IMR-90 (cell line): ENCODE measurements around the gene SORBS1.

Source experiments
- BHLHE40 ChIP-seq: fragments of 150-350 bp; IDR thresholded peaks from 2 replicates; pipeline ENCODE4 v1.6.1; 2016; ENCODE audit warnings: mild to moderate bottlenecking, low read depth, low read length
- CEBPB ChIP-seq: IDR thresholded peaks from 2 replicates; pipeline ENCODE4 v1.6.1; 2012; ENCODE audit warnings: low read depth, low read length, improper control_type of control experiment
- CTCF ChIP-seq: conservative IDR thresholded peaks from 2 replicates; pipeline ENCODE4 v1.5.1; 2012; ENCODE audit warnings: mild to moderate bottlenecking, low read depth, low read length, improper control_type of control experiment
- ELK1 ChIP-seq: fragments of 150-350 bp; IDR thresholded peaks from 2 replicates; pipeline ENCODE4 v1.6.1; 2016; ENCODE audit warnings: low read depth, mild to moderate bottlenecking, low read length, moderate library complexity, borderline replicate concordance
- MAFK ChIP-seq: IDR thresholded peaks from 2 replicates; pipeline ENCODE4 v1.6.1; 2012; ENCODE audit warnings: low read depth, low read length, improper control_type of control experiment
- MAZ ChIP-seq: IDR thresholded peaks from 2 replicates; pipeline ENCODE4 v1.6.1; 2012; ENCODE audit warnings: low read depth, mild to moderate bottlenecking, low read length, improper control_type of control experiment, moderate library complexity, borderline replicate concordance
- MXI1 ChIP-seq: IDR thresholded peaks from 2 replicates; pipeline ENCODE4 v1.6.1; 2012; ENCODE audit warnings: low read depth, mild to moderate bottlenecking, low read length, moderate library complexity, borderline replicate concordance
- POLR2A ChIP-seq: IDR thresholded peaks from 2 replicates; pipeline ENCODE4 v1.6.1; 2012; ENCODE audit warnings: mild to moderate bottlenecking, low read depth, low read length
- RAD21 ChIP-seq: IDR thresholded peaks from 2 replicates; pipeline ENCODE4 v1.6.1; 2012; ENCODE audit warnings: low read length, improper control_type of control experiment
- RCOR1 ChIP-seq: IDR thresholded peaks from 2 replicates; pipeline ENCODE4 v1.6.1; 2012; ENCODE audit warnings: mild to moderate bottlenecking, low read length, improper control_type of control experiment; ENCODE audit not compliant: insufficient replicate concordance
- RFX5 ChIP-seq: IDR thresholded peaks from 2 replicates; pipeline ENCODE4 v1.8.0; 2012; ENCODE audit warnings: low read depth, mild to moderate bottlenecking, low read length, moderate library complexity
- SMC3 ChIP-seq: fragments of 150-350 bp; IDR thresholded peaks from 2 replicates; pipeline ENCODE4 v1.6.1; 2016; ENCODE audit warnings: low read depth, mild to moderate bottlenecking, antibody characterized with exemption, low read length, moderate library complexity
- USF2 ChIP-seq: fragments of 150-350 bp; IDR thresholded peaks from 2 replicates; pipeline ENCODE4 v1.6.1; 2017; ENCODE audit warnings: mild to moderate bottlenecking, antibody characterized with exemption, low read length, low read depth

DNA sequence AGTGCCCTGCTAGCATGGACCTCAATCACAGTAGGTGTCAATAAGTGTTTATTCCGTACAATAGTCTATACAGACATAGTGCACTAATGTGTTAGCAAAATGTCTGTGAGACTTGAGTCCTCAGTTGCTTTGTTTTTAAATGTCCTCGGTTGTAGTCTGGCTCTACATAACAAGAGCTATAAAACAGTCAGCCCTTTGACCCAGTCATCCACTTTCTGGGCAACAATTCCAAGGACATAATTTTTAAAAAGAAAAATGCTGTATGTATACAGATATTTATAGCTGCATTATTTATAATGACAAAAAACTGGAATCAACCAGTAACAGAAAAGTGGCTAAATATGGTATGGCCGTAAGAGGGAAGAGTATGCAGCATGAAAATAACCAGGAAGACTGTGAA lies 267.5 kb downstream of the SORBS1 start:
- TF ChIP-seq POLR2A (no peak), CTCF (no peak), MAZ (no peak), SMC3 (no peak), BHLHE40 (no peak), RFX5 (no peak), RCOR1 (no peak), MXI1 (no peak), RAD21 (no peak), USF2 (no peak), ELK1 (no peak), CEBPB (no peak), MAFK (no peak)
